Hematopoietic multipotent progenitor cell treated with erythropoietin and hydrocortisone succinate and interleukin-3 and kit ligand, for 8 days (in vitro differentiated cells): ENCODE measurements around the gene TMEM130.

ENCODE experiments used
- DNase-seq: peaks from one replicate; pipeline ENCODE4 v3.0.0-alpha.2; 2015

The TMEM130 gene

DNA sequence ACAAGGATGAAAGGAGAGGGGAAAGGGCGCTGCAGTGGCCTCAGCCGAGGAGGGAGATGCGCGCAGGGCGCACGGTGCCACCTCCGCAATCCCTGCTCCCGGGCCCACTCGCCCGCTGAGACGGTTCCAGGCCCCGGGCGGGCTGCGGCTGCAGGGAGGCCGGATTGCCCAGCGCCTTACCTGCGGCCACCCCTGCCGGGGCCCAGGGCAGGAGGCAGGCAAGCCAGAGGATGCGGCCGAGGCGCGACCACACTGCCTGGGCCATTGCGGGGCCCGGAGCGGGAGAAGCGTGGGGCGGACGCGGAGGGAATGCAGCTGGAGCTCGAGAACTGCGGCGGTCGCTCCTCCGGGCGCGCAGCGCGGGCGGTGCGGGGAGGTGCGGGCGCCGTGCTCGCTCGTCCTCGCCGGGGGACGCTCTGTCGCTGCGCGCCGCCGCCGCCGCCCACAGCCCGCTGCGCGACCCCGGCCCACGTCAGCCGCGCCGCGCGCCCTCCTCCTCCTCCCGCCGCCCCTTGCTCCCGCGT is at the start of gene TMEM130:
TMEM130 (minus strand) TSS at position 418 of the 524 bp plus-strand sequence; CDS start at position 265, 153 bp downstream.
- DNase-seq = no peak

DNA sequence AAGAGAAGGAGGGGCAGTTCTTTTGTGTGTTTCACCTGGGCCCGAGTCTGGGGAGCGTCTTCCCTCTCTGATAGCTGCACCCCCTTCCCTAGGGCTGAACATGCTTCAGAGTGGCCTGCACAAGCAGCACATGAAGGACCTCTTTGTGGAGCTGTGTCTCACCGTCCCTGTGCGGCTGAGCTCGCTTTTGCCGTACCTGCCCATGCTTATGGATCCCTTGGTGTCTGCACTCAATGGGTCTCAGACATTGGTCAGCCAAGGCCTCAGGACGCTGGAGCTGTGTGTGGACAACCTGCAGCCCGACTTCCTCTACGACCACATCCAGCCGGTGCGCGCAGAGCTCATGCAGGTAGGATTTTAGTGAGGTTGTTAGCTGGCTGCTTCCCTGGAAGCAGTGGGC is 47.5 kb upstream of the TMEM130 start:
- no peak for DNase-seq

GRCh38 chr7:98913612-98914011 is 43.8 kb upstream of the TMEM130 start:
- no peak for DNase-seq

GRCh38 chr7:98913026-98913425 is 43.2 kb upstream of the TMEM130 start:
- no peak for DNase-seq

GRCh38 chr7:98911916-98912315 is 42.1 kb upstream of the TMEM130 start:
- no peak for DNase-seq

- no peak for DNase-seq
These were observed 40.6 kb upstream of the TMEM130 start for GRCh38 chr7:98910427-98910826.

DNA sequence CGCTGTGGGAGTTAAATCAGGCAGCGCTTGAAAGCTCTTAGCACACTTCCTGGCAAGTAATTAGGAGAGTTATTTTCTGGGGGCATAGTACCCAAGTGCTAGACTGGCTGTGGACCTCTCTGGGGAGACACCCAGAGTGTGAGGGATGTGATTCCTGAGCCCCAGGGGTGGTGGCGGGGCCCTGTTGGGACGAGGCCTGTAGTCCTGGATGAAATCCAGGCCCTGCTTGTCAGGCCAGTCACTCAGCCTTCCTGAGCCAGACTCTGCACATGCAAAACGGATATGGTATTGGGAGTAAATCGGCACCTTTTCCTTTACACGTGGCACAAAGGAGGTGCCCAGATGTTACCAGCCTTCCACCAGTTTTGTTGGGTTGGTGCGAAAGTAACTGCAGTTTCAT is 39.7 kb upstream of the TMEM130 start:
- no peak for DNase-seq

GRCh38 chr7:98908585-98908984 is 38.8 kb upstream of the TMEM130 start:
- DNase-seq = no peak

- no peak for DNase-seq
These were observed 37.8 kb upstream of the TMEM130 start for GRCh38 chr7:98907570-98907969.

GRCh38 chr7:98903246-98903645 is 33.4 kb upstream of the TMEM130 start:
- DNase-seq = no peak

DNA sequence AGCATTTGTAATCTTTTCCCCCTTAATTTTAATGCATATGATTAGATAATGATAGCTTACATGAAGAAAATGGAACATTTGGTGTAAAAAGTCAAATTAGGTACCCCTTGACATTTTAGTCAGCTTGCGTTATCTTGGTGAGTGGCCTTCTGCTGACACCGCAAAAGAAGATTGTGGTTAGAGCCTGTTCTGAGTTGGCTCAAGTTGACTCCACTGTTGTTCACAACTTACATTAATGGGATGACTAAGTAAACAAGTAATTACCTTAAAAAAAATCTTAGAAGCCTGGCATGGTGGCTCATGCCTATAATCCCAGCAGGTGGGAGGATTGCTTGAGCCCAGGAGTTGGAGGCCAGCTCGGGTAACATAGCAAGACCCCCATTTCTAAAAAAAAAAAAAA is 32.7 kb upstream of the TMEM130 start:
- DNase-seq = no peak

DNA sequence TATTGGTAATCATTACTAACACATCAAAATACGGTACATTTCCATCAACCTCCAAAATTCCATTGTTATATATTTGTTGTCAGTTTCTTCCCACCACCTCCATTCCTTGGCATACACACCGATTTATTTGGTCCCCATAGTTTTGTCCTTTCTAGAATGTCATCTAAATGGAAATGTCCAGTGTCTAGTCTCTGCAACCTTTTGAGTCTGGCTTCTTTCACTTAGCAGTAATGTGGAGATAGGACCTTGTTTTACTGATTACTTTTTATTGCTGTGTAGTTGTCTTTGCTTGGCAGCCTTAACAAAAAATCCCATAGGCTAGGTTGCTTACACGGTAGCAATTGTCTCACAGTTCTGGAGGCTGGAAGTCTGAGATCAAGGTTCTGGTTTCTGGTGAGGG is 31.0 kb upstream of the TMEM130 start:
- DNase-seq = no peak

- no peak for DNase-seq
These were observed 30.0 kb upstream of the TMEM130 start for GRCh38 chr7:98899816-98900215.

DNA sequence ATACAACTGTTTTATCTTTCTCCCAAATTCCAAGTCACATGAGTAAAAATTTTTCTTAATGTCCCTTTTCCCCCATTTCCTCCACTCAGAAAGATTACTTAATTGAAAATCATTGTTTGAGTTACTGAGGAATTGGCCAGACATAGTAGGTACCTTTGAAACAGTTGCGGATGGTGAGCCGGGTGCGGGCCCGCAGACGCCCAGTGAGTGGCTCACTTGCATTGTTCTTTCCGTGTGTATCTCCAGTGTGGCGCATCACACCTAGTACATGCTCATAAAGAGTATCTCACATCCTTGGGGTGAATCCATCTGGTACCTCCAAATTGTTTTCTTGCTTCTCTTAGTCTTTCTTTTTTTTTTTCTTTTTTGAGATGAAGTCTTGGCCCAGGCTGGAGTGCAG is 22.8 kb upstream of the TMEM130 start:
- no peak for DNase-seq

DNA sequence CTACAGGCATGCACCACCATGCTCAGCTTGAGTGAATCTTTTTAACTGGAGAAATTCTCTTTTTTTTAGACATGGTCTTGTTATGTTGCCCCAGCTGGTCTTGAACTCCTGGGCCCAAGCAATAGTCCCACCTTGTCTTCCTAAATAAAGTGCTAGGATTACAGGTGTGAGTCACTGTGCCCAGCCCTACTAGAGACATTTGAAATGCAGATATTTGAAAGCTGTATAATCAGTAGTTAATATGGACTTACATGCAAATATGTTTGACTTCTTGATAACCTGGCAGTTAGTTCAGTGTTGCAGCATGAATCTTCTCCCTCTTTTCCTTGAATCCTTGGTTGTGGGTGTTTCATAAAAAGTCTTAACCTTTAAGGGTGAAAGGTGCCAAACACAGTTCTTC is 17.2 kb upstream of the TMEM130 start:
- no peak for DNase-seq

- no peak for DNase-seq
These were observed 14.6 kb upstream of the TMEM130 start for GRCh38 chr7:98884416-98884815.

DNA sequence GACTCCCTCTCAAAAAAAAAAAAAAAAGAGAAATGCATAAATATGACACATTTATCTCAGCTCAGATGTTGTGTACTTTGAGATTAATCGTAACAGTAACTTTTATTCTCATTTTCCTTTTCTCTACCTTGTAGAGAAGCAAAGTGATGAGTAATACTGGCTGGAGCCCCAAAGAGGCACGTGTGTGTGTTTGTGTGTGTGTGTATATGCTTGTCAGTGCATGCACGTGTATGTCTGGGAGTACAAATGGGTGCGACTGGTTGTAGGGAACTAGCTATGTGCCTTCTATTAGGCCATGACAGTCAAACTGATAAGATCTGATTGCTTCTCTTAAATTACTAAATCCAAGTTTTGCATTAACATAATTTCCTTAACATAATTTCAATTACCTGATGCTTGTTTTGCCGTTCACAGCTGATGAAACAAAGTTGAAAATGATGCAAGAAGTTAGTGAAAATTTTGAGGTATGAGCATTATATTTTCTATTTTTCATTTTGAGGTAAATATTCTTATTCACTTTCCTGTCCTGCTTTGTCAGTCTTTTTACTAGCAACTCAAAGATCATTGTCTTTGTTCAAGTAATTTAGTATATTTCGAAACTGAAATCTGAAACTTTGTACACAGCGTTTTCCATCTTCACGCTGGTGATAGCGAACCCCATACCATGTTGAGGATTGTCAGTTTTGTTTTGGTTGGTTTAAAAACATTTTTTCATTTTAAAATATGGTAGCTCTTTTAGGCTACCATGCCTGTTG is 11.9 kb upstream of the TMEM130 start:
- no peak for DNase-seq

DNA sequence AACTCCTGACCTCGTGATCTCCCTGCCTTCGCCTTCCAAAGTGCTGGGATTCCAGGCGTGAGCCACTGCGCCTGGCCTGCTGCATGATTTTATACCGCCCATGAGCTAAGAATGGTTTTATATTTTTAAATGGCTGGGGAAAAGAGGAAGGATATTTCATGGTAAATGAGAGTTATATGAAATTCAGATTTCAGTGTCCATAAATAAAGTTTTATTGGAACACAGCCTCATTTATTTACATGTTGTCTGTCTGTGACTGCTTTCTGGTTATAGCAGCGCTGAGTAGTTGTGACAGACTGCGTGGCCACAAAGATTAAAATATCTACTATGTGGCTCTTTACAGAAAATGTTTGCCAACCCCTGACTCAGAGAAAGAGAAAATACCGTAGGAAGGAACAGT is 10.7 kb upstream of the TMEM130 start:
- DNase-seq = no peak

DNA sequence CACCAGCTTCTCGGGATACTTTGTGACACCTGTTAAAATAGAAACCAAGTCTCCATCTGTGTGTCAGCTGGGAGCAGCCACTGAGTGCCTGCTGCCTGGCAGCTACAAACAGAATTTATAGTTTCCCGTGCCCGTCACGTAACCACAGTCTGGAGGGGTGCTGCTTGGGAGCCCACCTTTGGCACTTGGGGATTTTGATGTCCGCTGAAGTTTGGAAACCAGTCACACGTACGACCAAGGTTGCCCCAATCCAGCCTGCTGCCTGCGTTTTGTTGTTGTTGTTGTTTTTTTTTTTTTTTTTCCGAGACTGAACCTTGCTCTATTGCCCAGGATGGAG is 10.1 kb upstream of the TMEM130 start:
- no peak for DNase-seq

DNA sequence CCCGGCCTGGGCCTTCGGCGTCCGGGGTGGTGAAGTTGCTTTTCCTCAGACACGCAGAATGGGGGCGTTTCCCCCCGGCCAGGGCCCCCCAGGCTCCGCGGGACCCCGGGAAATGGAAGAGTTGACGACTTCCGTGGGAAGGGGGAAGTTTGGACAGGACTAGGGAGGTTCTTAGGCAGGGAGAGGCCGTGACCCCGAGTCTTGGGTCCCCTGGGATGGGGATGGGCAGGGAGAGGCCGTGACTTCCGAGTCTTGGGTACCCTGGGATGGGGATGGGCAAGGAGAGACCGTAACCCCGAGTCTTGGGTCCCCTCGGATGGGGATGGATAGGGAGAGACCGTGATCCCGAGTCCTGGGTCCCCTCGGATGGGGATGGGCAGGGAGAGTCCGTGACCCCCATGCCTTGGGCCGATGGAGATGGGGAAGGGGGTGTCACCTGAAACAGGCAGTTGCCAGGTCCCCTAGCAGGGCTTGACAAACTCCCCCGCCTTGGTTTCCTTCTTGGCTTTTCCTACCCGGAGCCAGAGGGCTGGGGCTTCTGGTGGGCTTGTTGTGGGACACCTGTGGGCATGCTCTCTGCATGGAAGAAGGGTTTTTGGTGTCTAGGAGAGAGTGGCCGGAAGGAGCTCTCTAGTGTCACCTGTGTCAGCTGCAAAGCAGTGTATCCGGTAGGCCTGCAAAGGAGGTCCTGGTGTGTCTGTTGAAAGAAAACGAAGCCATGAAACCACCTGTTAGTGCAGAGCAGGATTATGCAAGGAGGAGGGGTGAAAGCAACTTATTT is 9.6 kb upstream of the TMEM130 start:
- peak; percentile 72 for DNase-seq

DNA sequence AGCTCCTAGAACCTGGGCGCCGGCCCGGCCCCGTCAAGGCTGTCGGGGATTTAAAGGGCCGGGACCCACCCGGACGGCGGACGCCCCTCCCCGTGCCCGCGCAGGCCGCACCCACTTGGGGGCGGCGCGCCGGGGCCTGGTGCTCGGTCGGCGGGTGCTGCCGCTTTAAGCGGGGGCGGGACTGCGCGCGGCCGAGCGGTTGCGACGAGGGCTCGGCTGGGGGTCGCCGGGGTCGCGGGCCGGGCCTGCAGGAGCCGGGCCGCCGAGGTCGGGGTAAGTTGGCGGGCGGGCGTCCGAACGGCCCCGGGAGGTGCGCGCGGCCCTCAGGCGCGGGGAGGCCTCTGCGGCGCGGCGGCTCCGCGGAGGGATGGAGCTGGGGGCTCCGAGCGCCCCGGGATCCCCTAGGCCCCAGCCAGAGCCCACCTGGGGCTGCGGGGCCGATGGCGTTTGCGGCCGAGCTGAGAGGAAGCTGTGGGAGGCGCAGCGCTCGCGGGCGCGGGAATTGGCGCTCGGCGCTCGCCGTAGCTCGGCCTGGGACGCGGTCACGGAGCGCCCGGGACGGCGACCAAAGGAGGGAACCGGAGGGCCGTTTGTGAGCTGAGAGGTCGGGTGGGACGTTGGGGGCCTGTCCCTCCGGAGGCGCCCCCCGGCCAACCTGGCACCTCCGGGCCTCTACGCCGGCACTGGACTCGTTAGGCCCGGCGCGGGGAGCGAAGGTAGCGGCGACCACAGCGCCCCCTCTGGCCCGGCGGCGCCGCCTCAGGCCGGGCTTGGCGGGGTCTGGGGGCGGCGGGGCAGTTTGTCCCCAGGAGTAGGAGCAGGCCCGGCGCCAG is 8.8 kb upstream of the TMEM130 start, which contains the start of gene TRRAP:
TRRAP (plus strand) TSS at position 168 of the 833 bp plus-strand sequence. CDS start 2,619 bp downstream, outside the sequence.
- DNase-seq = peak; percentile 68

DNA sequence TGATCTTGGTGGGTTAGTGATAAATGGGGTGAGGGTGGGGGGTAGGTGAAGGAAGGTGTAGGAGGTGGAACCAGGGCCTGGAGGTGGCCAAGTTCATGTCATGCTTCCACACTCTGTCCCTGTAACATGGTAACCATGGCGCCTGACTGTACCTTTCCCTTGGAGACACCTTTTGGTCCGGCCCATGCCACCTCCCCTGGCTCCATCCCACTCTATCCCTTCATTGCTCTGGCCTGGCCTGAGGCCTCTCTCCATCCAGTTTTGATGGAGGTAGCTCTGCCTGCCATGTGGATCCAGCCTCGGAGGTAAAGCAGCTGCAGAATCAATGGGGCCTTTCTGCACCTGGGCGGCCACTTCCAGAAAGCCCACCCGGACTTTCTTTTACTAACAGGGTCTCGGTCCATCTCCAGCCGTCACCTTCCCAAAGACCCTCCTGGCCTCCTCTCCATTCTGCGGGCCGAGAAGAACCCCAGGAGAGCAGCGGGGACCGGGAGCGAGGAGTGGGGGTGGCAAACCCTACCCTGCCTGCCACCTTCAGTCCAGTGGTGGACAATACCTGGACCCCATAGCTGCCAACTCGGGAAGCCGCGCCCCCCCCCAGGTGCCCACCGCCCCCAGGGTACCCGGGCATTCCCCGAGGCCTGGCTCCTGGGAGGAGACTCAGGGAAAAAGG is 8.0 kb upstream of the TMEM130 start:
- no peak for DNase-seq

- no peak for DNase-seq
These were observed 7.3 kb upstream of the TMEM130 start for GRCh38 chr7:98877146-98877545.
